GM18870 (cell line): Measurements from ENCODE around the gene TPCN1.
A peak's percentile ranks its signal among the peaks of the same experiment; 100 is the strongest.

Source experiments
- ATAC-seq: cut with Tn5 transposase; IDR thresholded peaks from one replicate; pipeline ENCODE4 v1.9.1; 2021; ENCODE audit warnings: moderate library complexity; ENCODE audit not compliant: unreplicated experiment

Gene TPCN1

GRCh38 chr12:113221181-113221996 lies at the start of gene TPCN1:
Gene TPCN1, plus strand, starts transcription at chr12:113221464. Its CDS starts 5,389 bp downstream, at chr12:113226853.
- peak; percentile 85 for ATAC-seq

GRCh38 chr12:113171543-113171942 lies 49.7 kb upstream of the TPCN1 start:
- ATAC-seq, result no peak

- ATAC-seq, result no peak
These were observed 49.1 kb upstream of the TPCN1 start for GRCh38 chr12:113172185-113172584.

- ATAC-seq, result no peak
These were observed 48.1 kb upstream of the TPCN1 start for GRCh38 chr12:113173081-113173698.

DNA sequence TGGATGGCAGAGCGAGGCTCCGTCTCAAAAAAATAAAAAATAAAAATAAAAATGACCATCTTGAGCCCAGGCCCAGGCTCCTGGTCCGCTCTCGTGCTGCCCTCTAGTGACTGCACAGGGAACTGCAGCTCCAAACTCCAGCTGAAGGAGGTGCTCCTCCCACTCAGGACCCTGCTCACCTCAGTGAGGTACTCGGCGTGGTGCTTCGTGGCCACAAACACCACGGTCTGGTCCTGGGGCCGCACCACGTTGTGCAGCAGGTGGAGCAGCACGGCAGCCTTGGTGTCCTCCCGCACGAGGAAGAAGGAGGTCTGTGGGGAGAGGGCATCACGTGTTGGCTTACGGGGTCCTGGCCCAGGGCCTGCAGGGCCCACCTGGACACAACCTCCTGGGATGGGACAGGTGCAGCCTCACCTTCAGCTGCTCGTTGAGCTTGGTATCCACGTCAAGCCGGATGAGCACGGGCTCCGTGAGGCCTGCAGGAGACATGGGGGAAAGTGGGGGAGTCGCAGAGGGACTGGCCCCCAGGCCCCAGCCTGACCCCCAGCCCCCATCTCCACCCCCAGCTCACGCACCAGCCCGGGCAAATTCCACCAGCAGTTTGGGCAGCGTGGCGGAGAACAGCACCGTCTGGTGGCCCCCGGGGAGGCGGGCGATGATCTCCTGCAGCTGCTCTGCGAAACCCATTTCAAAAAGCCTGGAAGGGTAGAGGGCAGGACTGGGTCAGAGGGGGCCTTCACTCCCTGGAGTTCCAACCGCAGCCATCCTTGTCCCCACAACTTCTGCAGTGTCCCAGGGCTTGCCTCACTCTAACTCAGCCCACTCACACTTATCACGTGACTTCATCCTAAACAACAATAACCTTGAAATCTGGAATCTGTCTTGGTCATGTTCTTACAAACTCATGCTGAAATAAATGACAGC lies 46.5 kb upstream of the TPCN1 start:
- no peak for ATAC-seq

DNA sequence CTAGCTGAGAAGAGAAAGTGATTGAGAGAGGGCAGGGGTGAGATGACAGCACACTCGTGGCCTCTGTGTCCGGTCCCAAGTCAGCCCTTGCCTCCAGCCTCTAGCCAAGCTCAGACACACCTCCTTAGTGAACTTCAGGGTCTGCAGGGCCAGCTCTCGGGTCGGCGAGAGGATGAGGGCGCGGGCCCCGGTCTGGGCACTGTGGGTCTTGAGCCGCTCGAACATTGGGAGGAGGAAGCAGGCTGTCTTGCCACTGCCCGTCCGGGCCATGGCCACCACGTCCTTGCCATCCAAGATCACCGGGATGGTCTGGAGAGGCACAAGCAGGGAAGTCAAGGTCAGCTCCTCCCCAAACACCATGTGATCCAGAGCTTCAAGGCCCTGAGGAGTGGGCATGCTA lies 42.2 kb upstream of the TPCN1 start:
- ATAC-seq, result no peak

- ATAC-seq, result no peak
These were observed 40.9 kb upstream of the TPCN1 start for GRCh38 chr12:113180333-113180732.

- ATAC-seq, result no peak
These were observed 39.3 kb upstream of the TPCN1 start for GRCh38 chr12:113181975-113182374.

DNA sequence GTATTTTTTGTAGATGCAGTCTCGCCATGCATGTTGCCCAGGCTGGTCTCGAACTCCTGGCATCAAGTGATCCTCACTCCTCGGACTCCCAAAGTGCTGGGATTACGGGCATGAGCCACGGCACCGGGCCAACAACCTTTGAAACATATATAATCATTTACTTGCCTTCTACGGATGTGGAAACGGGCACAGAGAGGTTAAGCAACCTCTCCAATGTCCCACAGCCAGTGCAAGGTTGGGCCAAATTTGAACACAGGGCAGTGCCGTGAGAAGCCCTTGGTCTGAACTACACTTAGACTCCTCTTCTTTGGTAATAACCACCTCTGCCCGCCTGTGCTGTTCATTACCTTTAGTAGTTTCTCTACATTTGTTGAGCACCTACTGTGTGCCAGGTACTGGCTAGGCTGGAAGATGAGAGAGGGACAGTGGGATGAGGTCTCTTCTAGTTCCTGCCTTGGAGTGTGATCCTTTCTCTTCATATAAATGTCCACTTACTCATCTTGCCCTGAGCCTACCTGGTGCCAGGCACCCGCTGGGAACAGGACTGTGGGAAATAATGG lies 38.2 kb upstream of the TPCN1 start:
- no peak for ATAC-seq

- peak; percentile 43 for ATAC-seq
These were observed 37.0 kb upstream of the TPCN1 start for GRCh38 chr12:113184098-113184899.

- ATAC-seq, result peak; percentile 76
These were observed 36.4 kb upstream of the TPCN1 start for GRCh38 chr12:113184900-113185179.

- ATAC-seq, result peak; percentile 33
These were observed 35.9 kb upstream of the TPCN1 start, which contains the start of the genes DDX54 and RITA1 for GRCh38 chr12:113185180-113186032. Gene DDX54, minus strand, starts transcription at chr12:113185478. Its CDS starts 27 bp downstream, at chr12:113185451. Gene RITA1, plus strand, starts transcription at chr12:113185721. Its CDS starts 1,026 bp downstream, at chr12:113186747.

- ATAC-seq, result no peak
These were observed 35.3 kb upstream of the TPCN1 start for GRCh38 chr12:113186033-113186365.

- no peak for ATAC-seq
These were observed 34.5 kb upstream of the TPCN1 start for GRCh38 chr12:113186666-113187325.

DNA sequence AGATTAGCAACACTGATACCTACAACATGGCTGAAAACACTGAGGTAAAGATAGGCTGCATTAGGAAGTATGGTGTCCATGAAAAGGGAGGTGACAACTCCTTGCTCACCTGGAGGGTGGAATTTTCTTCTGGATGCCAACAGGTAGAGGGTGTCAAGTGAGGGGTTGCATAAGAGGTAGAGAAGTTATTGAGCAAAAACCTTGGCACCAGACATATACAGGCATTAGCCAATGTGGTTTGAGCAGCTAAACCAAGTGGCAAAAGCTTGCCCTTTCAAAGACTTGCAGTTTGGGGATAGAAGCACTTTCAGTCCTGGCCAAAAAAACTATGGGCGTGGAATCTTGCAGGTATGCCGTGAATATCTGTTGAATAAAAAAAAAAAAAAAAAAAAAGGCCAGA lies 31.9 kb upstream of the TPCN1 start:
- ATAC-seq, result no peak

DNA sequence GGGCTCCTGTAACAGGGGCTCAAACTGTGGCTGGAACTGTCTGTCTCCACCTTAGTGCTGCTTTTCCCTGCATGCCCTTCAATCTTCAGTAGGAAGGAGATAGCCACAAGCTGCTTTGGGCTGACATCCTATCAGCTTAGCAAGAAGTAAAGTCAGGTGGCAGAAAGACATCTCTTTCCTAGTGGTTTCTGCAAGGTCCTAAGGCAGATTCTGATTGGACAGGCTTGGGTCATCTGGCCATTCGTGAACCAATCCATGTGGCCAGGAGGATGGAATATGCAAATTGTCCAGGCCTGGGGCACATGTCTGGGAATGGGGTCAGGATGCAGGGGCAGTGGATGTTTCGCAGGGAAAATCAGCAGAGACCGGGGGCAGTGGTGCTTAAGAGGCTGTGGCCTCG lies 30.5 kb upstream of the TPCN1 start:
- no peak for ATAC-seq

GRCh38 chr12:113191227-113191626 lies 30.0 kb upstream of the TPCN1 start:
- ATAC-seq, result no peak

DNA sequence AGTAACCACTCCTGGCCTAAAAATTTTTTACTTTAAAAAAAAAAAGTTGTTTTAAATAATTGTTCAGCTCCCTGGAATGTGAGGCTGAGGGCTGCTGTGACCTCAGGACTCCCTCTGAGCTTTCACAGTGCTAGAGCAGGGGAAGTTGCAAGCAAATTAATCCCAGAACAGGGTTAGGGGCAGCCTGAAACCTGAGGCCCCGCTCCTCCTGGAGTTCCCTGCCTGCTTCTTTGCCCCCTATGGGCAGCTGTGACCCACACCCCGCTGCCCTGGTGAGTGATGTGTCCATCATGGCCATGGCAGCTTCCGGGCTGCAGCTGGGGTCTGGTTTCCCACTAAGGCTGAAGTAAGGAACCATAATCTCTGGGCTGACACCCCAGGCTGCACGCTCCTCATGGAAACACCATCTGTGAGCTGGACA lies 26.3 kb upstream of the TPCN1 start:
- ATAC-seq, result no peak

- no peak for ATAC-seq
These were observed 25.7 kb upstream of the TPCN1 start for GRCh38 chr12:113195598-113195997.
